Tibial nerve (tissue), 4 donors: ENCODE data around the gene GOLGA8B. TPM values are rescaled to one million over a fixed set of nuclear protein-coding genes. Genes with fewer than 3 reads are reported as not detected.
"Not testable (repeated sequence)": the region's sequence is repeated elsewhere in the genome, so short reads cannot be mapped to it uniquely, and the experiment has no call there.

Experiments
- DNase-seq, 2 donors: peaks; one replicate each; pipeline ENCODE4 v3.0.0-alpha.2; 2019; ENCODE audit warnings: low spot score in 2 of 2
- H3K27ac ChIP-seq, 4 donors: fragments of 200-600 bp; sonication (generic) in 3 of 4; one replicate each; pipeline ENCODE4 v1.5.1; 2017 to 2019; ENCODE audit warnings: mild to moderate bottlenecking in 1 of 4
- H3K27me3 ChIP-seq, 2 donors: fragments of 200-600 bp; sonication (generic) in 1 of 2; one replicate each; pipeline versions ENCODE4 v1.5.1 to v1.6.0; 2017 to 2019
- H3K36me3 ChIP-seq, 3 donors: fragments of 200-600 bp; sonication (generic); one replicate each; pipeline ENCODE4 v1.5.1; 2018 to 2019
- H3K4me1 ChIP-seq, 4 donors: fragments of 200-600 bp; sonication (generic) in 3 of 4; one replicate each; pipeline ENCODE4 v1.5.1; 2017 to 2019
- H3K4me3 ChIP-seq, 4 donors: fragments of 200-600 bp; sonication (generic) in 3 of 4; one replicate each; pipeline ENCODE4 v1.5.1; 2017 to 2019; ENCODE audit warnings: mild to moderate bottlenecking in 1 of 4, moderate library complexity in 1 of 4
- H3K9me3 ChIP-seq, 4 donors: fragments of 200-600 bp; sonication (generic) in 3 of 4; one replicate each; pipeline ENCODE4 v1.5.1; 2017 to 2019
- CTCF ChIP-seq, 5 experiments: fragments of 200-600 bp in 3 of 5; fragments of 450-650 bp in 2 of 5; sonication (generic) in 3 of 5; IDR thresholded peaks; one replicate each; pipeline ENCODE4 v1.5.1; 2016 to 2019; ENCODE audit warnings: antibody characterized with exemption in 5 of 5, mild to moderate bottlenecking in 3 of 5, moderate library complexity in 2 of 5
- EP300 ChIP-seq, 2 donors: sonication (generic); formaldehyde crosslinking; IDR thresholded peaks; one replicate each; pipeline ENCODE4 v1.6.1; 2017; ENCODE audit warnings: antibody characterized with exemption in 2 of 2, mild to moderate bottlenecking in 1 of 2
- POLR2A ChIP-seq, 2 donors: fragments of 450-650 bp; IDR thresholded peaks; one replicate each; pipeline ENCODE4 v1.6.1; 2017; ENCODE audit warnings: antibody characterized with exemption in 2 of 2, mild to moderate bottlenecking in 2 of 2, moderate library complexity in 2 of 2
- WGBS, 2 donors: methylation state at CpG; one replicate each; pipeline ENCODE4 v1.1.5; 2018; 5-methylcytosine and 5-hydroxymethylcytosine counted together
- total RNA-seq, 4 donors: library from RNA; depleted of rRNA; stranded (reverse); fragments of >200 nt; gene quantifications; one replicate each; pipeline ENCODE4 v1.1.0, GENCODE V29; 2016

GOLGA8B gene
- total RNA-seq, 4 donors from 2014 or later: 129 to 312 (median 147) TPM

- TF ChIP-seq CTCF (IDR thresholded peaks at IDR 0.05): no peak
- TF ChIP-seq EP300 (IDR thresholded peaks at IDR 0.05): no peak
- no peak for TF ChIP-seq POLR2A (IDR thresholded peaks at IDR 0.05)
- H3K27ac ChIP-seq: no peak overlapping the region
- peaks cover 0 to 9% (median 0%) of the 10 kb centered on the region in 4 donors for H3K4me1 ChIP-seq
- 89 to 94% methylated on average over 10 of the region's 10 CpGs for WGBS, 2 donors
- no peak overlapping the region for H3K4me3 ChIP-seq
- H3K27me3 ChIP-seq: no peaks in the 10 kb centered on the region
- DNase-seq: no peak
- H3K9me3 ChIP-seq: no peaks in the 10 kb centered on the region
- H3K36me3 ChIP-seq: no peaks in the 10 kb centered on the region
Observed at GRCh38 chr15:34578283-34578674, 5.2 kb downstream of the GOLGA8B start.

- H3K36me3 ChIP-seq, H3K4me3 ChIP-seq, H3K27ac ChIP-seq, H3K9me3 ChIP-seq, DNase-seq, H3K27me3 ChIP-seq, H3K4me1 ChIP-seq: not testable (repeated sequence)
- WGBS, 2 donors: 89 to 94% methylated on average over 4 of the region's 4 CpGs
Observed at GRCh38 chr15:34577658-34578282, 5.7 kb downstream of the GOLGA8B start.

GRCh38 chr15:34575035-34575434 is 8.4 kb downstream of the GOLGA8B start:
- 82 to 88% methylated on average over 12 of the region's 12 CpGs for WGBS, 2 donors
- not testable (repeated sequence) for H3K4me1 ChIP-seq, H3K27me3 ChIP-seq, H3K9me3 ChIP-seq, H3K4me3 ChIP-seq, H3K36me3 ChIP-seq, H3K27ac ChIP-seq, DNase-seq

- not testable (repeated sequence) for H3K4me3 ChIP-seq, H3K27me3 ChIP-seq, DNase-seq, H3K36me3 ChIP-seq, H3K27ac ChIP-seq, H3K9me3 ChIP-seq, H3K4me1 ChIP-seq
- 84 to 92% methylated on average over 4 to 6 of the region's 6 CpGs for WGBS, 2 donors
Observed at GRCh38 chr15:34572921-34573320, 10.5 kb downstream of the GOLGA8B start.

GRCh38 chr15:34572019-34572641 is 11.3 kb downstream of the GOLGA8B start:
- DNase-seq, H3K4me1 ChIP-seq, H3K36me3 ChIP-seq, H3K27ac ChIP-seq, H3K9me3 ChIP-seq, H3K4me3 ChIP-seq, H3K27me3 ChIP-seq: not testable (repeated sequence)
- 71 to 73% methylated on average over 13 of the region's 13 CpGs for WGBS, 2 donors

GRCh38 chr15:34569670-34570396 is 13.6 kb downstream of the GOLGA8B start:
- H3K4me3 ChIP-seq, H3K27ac ChIP-seq, H3K36me3 ChIP-seq, H3K4me1 ChIP-seq, H3K27me3 ChIP-seq, H3K9me3 ChIP-seq, DNase-seq: not testable (repeated sequence)
- 60 to 96% methylated on average over 1 to 3 of the region's 4 CpGs for WGBS, 2 donors

GRCh38 chr15:34567174-34567573 is 16.3 kb downstream of the GOLGA8B start:
- H3K4me3 ChIP-seq, DNase-seq, H3K36me3 ChIP-seq, H3K4me1 ChIP-seq, H3K27me3 ChIP-seq, H3K27ac ChIP-seq, H3K9me3 ChIP-seq: not testable (repeated sequence)
- 87 to 88% methylated on average over 5 to 6 of the region's 12 CpGs for WGBS, 2 donors

- WGBS, 2 donors: 79 to 80% methylated on average over 5 of the region's 5 CpGs
- DNase-seq: not testable (repeated sequence)
Observed at GRCh38 chr15:34564711-34565110, 18.7 kb downstream of the GOLGA8B start.

GRCh38 chr15:34560814-34561213 is 22.6 kb downstream of the GOLGA8B start:
- not testable (repeated sequence) for H3K27me3 ChIP-seq, DNase-seq, H3K4me3 ChIP-seq, H3K36me3 ChIP-seq, H3K9me3 ChIP-seq, H3K27ac ChIP-seq, H3K4me1 ChIP-seq
- WGBS, 2 donors: no CpG with 5 or more reads among the region's 6 CpGs

More at GRCh38 chr15:34564711-34565110, 18.7 kb downstream of the GOLGA8B start:
- H3K27me3 ChIP-seq, H3K36me3 ChIP-seq, H3K4me3 ChIP-seq, H3K9me3 ChIP-seq, H3K4me1 ChIP-seq, H3K27ac ChIP-seq: not testable (repeated sequence)

GRCh38 chr15:34559764-34560163 is 23.7 kb downstream of the GOLGA8B start:
- H3K9me3 ChIP-seq, H3K4me3 ChIP-seq, H3K27ac ChIP-seq, H3K27me3 ChIP-seq, H3K4me1 ChIP-seq, DNase-seq, H3K36me3 ChIP-seq: not testable (repeated sequence)
- 97 to 100% methylated on average over 5 of the region's 5 CpGs for WGBS, 2 donors

GRCh38 chr15:34555162-34555561 is 28.3 kb downstream of the GOLGA8B start:
- H3K4me1 ChIP-seq, H3K9me3 ChIP-seq, H3K4me3 ChIP-seq, H3K27me3 ChIP-seq, H3K36me3 ChIP-seq, DNase-seq, H3K27ac ChIP-seq: not testable (repeated sequence)
- WGBS, 2 donors: no CpG with 5 or more reads among the region's 7 CpGs

GRCh38 chr15:34554716-34555115 is 28.7 kb downstream of the GOLGA8B start:
- H3K9me3 ChIP-seq, H3K4me1 ChIP-seq: not testable (repeated sequence)
- no CpG with 5 or more reads among the region's 9 CpGs for WGBS, 2 donors

More at GRCh38 chr15:34554716-34555115, 28.7 kb downstream of the GOLGA8B start:
- not testable (repeated sequence) for H3K27ac ChIP-seq, H3K36me3 ChIP-seq, DNase-seq, H3K4me3 ChIP-seq, H3K27me3 ChIP-seq
